HepG2 (cell line): ENCODE data around the gene ECSCR. TPM values are rescaled to one million over a fixed set of nuclear protein-coding genes. Genes with fewer than 3 reads are reported as not detected.
"Not testable (repeated sequence)": the region's sequence is repeated elsewhere in the genome, so short reads cannot be mapped to it uniquely, and the experiment has no call there.

ENCODE experiments used
- ATAC-seq: fragments of 200-7000 bp; cut with Tn5 transposase; 3 replicates; pipeline ENCODE4 v1.9.1; 2020; ENCODE audit warnings: mild to moderate bottlenecking, moderate library complexity
- BruUV-seq: library from RNA; stranded (reverse); fragments of 400-500 nt; replicated peaks from 2 replicates; lab custom pipeline; 2021; lab: Mats Ljungman, UMichigan
- CTCF ChIA-PET: fragments of 300-600 bp; formaldehyde crosslinking; extraction: SDS; loops from one replicate; lab custom pipeline; 2021; ENCODE audit warnings: low total read pairs, inconsistent platforms, low intra/inter-chr PET ratio; lab: Yijun Ruan, JAX
- POLR2A ChIA-PET: fragments of 350-600 bp; sonication (Branson Sonifier 250); formaldehyde crosslinking; loops from one replicate; lab custom pipeline; 2020; ENCODE audit warnings: antibody characterized with exemption, inconsistent platforms; lab: Yijun Ruan, JAX
- DNase-seq: peaks from one replicate; pipeline ENCODE4 v3.0.0-alpha.2; 2015; ENCODE audit warnings: low spot score
- FAIRE-seq: peaks from 3 replicates; lab custom pipeline; 2011; peaks lifted over from hg19 to GRCh38; lab: Jason Lieb, UNC
- H2AFZ ChIP-seq: one replicate; pipeline ENCODE4 v1.6.1; 2011; ENCODE audit warnings: low read length, inconsistent platforms
- H3K27ac ChIP-seq: fragments of 300-600 bp; 3 replicates; pipeline ENCODE4 v1.8.0; 2011; ENCODE audit warnings: mixed run types, mild to moderate bottlenecking, mixed read lengths, low read length, inconsistent platforms; ENCODE audit not compliant: insufficient read depth; ENCODE audit errors: extremely low read length
- H3K27me3 ChIP-seq, 2 experiments: fragments of 200-600 bp in 1 of 2; 2 replicates in 1 of 2; 3 replicates in 1 of 2; pipeline versions ENCODE4 v1.6.0 to v1.8.0; 2011; ENCODE audit warnings: low read length in 2 of 2, mild to moderate bottlenecking in 2 of 2, moderate library complexity in 2 of 2, inconsistent platforms in 1 of 2; ENCODE audit not compliant: insufficient read depth in 2 of 2, control insufficient read depth in 1 of 2
- H3K36me3 ChIP-seq, 2 experiments: fragments of 200-600 bp in 1 of 2; replicated peaks in 1 of 2; 2 replicates in 1 of 2; 3 replicates in 1 of 2; pipeline versions ENCODE4 v1.5.1 to v1.8.0; 2011; ENCODE audit warnings: low read length in 2 of 2, inconsistent platforms in 1 of 2; ENCODE audit not compliant: insufficient read depth in 2 of 2, control insufficient read depth in 1 of 2
- H3K4me1 ChIP-seq: 2 replicates; pipeline ENCODE4 v1.5.1; 2012; ENCODE audit warnings: low read length, inconsistent platforms; ENCODE audit not compliant: insufficient read depth
- H3K4me2 ChIP-seq: 2 replicates; pipeline ENCODE4 v1.6.0; 2011; ENCODE audit warnings: low read depth, low read length, inconsistent platforms
- H3K4me3 ChIP-seq, 3 experiments: fragments of 200-600 bp in 1 of 3; sonication (generic), shearing (Covaris generic) in 1 of 3; replicated peaks in 1 of 3; 2 replicates each; pipeline ENCODE4 v1.5.1; 2011 to 2016; ENCODE audit warnings: low read length in 3 of 3, inconsistent platforms in 2 of 3, low read depth in 2 of 3, mild to moderate bottlenecking in 2 of 3, control low read depth in 1 of 3, mixed read lengths in 1 of 3; ENCODE audit not compliant: insufficient read depth in 1 of 3
- H3K79me2 ChIP-seq: one replicate; pipeline ENCODE4 v1.6.1; 2011; ENCODE audit warnings: low read length, inconsistent platforms; ENCODE audit not compliant: insufficient read depth
- H3K9ac ChIP-seq: 2 replicates; pipeline ENCODE4 v1.6.0; 2011; ENCODE audit warnings: mild to moderate bottlenecking, low read depth, low read length, inconsistent platforms; ENCODE audit not compliant: insufficient read depth
- H3K9me3 ChIP-seq: 2 replicates; pipeline ENCODE4 v1.5.1; 2012; ENCODE audit warnings: mild to moderate bottlenecking, low read length
- H4K20me1 ChIP-seq: 2 replicates; pipeline ENCODE4 v1.6.0; 2011; ENCODE audit warnings: inconsistent platforms, mild to moderate bottlenecking, low read length, moderate library complexity; ENCODE audit not compliant: insufficient read depth
- GZF1 ChIP-seq: sonication (generic); formaldehyde crosslinking; IDR thresholded peaks from 2 replicates; pipeline ENCODE4 v1.5.1; 2020; ENCODE audit warnings: mild to moderate bottlenecking, missing genetic modification reagents
- MTA1 ChIP-seq: sonication (generic); formaldehyde crosslinking; IDR thresholded peaks from 2 replicates; pipeline ENCODE4 v1.4.0; 2020; ENCODE audit warnings: missing genetic modification reagents, mild to moderate bottlenecking, borderline replicate concordance
- NFE2 ChIP-seq: sonication (generic); formaldehyde crosslinking; IDR thresholded peaks from 2 replicates; pipeline ENCODE4 v1.4.0; 2020; ENCODE audit warnings: missing genetic modification reagents
- TOPORS ChIP-seq: sonication (generic); formaldehyde crosslinking; IDR thresholded peaks from 2 replicates; pipeline ENCODE4 v1.8.0; 2023; ENCODE audit warnings: mild to moderate bottlenecking, missing genetic modification reagents
- ZKSCAN8 ChIP-seq: IDR thresholded peaks from 2 replicates; pipeline ENCODE4 v1.6.1; 2016; ENCODE audit warnings: borderline replicate concordance, missing genetic modification reagents, missing compliant biosample characterization
- ZNF282 ChIP-seq: fragments of 450-650 bp; IDR thresholded peaks from 2 replicates; pipeline ENCODE4 v1.6.1; 2018; ENCODE audit not compliant: partially characterized antibody
- ZNF34 ChIP-seq: sonication (generic); formaldehyde crosslinking; IDR thresholded peaks from 2 replicates; pipeline ENCODE4 v1.4.0; 2020; ENCODE audit warnings: mild to moderate bottlenecking, missing genetic modification reagents, borderline replicate concordance
- ZNF451 ChIP-seq: sonication (generic); formaldehyde crosslinking; IDR thresholded peaks from 2 replicates; pipeline ENCODE4 v1.5.0; 2020; ENCODE audit warnings: mild to moderate bottlenecking, missing genetic modification reagents
- WGBS: methylation state at CpG from one replicate; pipeline ENCODE4 v1.1.6; 2017; ENCODE audit warnings: low lambda C conversion rate; 5-methylcytosine and 5-hydroxymethylcytosine counted together
- in situ Hi-C: cut with HindIII; loops from 2 replicates; pipeline ENCODE4 v1.10.0; 2017; ENCODE audit warnings: low pct_unique_long_range_greater_than_20kb; ENCODE audit not compliant: extremely low pct_ligation_motif_present
- intact Hi-C: fragments of 100-400 bp; cut with micrococcal nuclease; formaldehyde crosslinking; loops from one replicate; pipeline ENCODE4 v1.10.0; 2022; ENCODE audit not compliant: unreplicated experiment
- polyA plus RNA-seq, 8 experiments: library from polyadenylated mRNA; depleted of rRNA in 3 of 8; stranded (reverse) in 7 of 8; unstranded in 1 of 8; fragments of >200 nt; fragmentation: Illumina TruSeq in 4 of 8; extraction: Trizol in 4 of 8; gene quantifications; 2 replicates each; pipeline versions ENCODE4 v1.2.1 to v1.2.3, GENCODE V29; 2011 to 2016; ENCODE audit warnings: low read depth in 4 of 8, missing spikeins in 1 of 8, mixed read lengths in 1 of 8; ENCODE audit not compliant: insufficient read depth in 1 of 8
- total RNA-seq, 5 experiments: library from RNA; depleted of rRNA; stranded (reverse); fragments of >200 nt; fragmentation: Illumina TruSeq; extraction: Trizol; gene quantifications; 2 replicates each; pipeline ENCODE4 v1.2.3, GENCODE V29; 2016; ENCODE audit warnings: low read depth in 1 of 5
- TF ChIP-seq, protein P1 (sequence below): sonication (generic); formaldehyde crosslinking; IDR thresholded peaks from 2 replicates; pipeline ENCODE4 v1.4.0; 2020; ENCODE audit warnings: missing genetic modification reagents, borderline replicate concordance

ECSCR gene
- total and polyA plus RNA-seq, 2 of the 13 experiments (the other 11 are each of a cell fraction or from before 2014, with no cell fraction given) = 0.18 TPM; not detected in 1

DNA sequence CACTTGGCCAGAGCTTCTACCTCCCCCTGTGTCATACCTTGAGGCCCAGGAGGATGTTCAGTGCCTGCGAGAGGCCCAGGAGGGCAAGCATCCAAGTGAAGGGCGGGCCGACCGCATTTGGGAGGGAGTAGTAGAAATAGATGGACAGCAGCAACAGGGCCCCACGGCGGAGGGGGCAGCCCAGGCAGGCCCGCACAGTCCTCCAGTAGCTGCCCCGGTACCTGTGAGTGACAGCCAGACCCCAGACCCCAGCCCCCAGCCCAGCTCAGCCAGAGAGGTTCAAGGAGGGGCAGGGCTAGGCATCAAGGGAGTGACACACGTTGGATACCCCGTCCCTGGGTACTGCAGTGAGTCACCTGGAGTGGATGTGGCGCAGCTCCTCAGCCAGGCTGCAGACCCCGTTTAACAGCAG, 18.6 kb upstream of the ECSCR start:
- in situ Hi-C loops = no loop called here
- no peaks in the 10 kb centered on the region for H3K79me2 ChIP-seq
- ATAC-seq (no peak), DNase-seq (no peak), FAIRE-seq (no peak)
- peaks cover 0 to 3% of the 10 kb centered on the region in 2 experiments; a peak in 1 of 5 replicates for H3K27me3 ChIP-seq
- ChIA-PET POLR2A (interaction anchor here (2.4 to 2.6 kb wide), 2 partner anchors 22 to 42 kb away, joined by 14 to 24 read pairs; partner anchors contain the start of gene DNAJC18), CTCF (no interaction called here)
- H3K9me3 ChIP-seq = no peaks in the 10 kb centered on the region
- no peak overlapping the region for H3K4me2 ChIP-seq
- H3K27ac ChIP-seq = no peak overlapping the region
- no peak overlapping the region for H3K9ac ChIP-seq
- no peaks in the 10 kb centered on the region for H3K36me3 ChIP-seq
- no TSS peak for BruUV-seq
- no peak overlapping the region for H3K4me3 ChIP-seq
- WGBS = 86% methylated on average over 9 of the region's 12 CpGs
- TF ChIP-seq TOPORS (CRISPR knock-in tag) (no peak), MTA1 (CRISPR knock-in tag) (no peak), GZF1 (CRISPR knock-in tag) (no peak), ZNF34 (CRISPR knock-in tag) (no peak), NFE2 (CRISPR knock-in tag) (no peak), ZNF282 (no peak), ZNF451 (CRISPR knock-in tag) (no peak), ZKSCAN8 (CRISPR knock-in tag) (no peak)
- TF ChIP-seq, protein P1, sequence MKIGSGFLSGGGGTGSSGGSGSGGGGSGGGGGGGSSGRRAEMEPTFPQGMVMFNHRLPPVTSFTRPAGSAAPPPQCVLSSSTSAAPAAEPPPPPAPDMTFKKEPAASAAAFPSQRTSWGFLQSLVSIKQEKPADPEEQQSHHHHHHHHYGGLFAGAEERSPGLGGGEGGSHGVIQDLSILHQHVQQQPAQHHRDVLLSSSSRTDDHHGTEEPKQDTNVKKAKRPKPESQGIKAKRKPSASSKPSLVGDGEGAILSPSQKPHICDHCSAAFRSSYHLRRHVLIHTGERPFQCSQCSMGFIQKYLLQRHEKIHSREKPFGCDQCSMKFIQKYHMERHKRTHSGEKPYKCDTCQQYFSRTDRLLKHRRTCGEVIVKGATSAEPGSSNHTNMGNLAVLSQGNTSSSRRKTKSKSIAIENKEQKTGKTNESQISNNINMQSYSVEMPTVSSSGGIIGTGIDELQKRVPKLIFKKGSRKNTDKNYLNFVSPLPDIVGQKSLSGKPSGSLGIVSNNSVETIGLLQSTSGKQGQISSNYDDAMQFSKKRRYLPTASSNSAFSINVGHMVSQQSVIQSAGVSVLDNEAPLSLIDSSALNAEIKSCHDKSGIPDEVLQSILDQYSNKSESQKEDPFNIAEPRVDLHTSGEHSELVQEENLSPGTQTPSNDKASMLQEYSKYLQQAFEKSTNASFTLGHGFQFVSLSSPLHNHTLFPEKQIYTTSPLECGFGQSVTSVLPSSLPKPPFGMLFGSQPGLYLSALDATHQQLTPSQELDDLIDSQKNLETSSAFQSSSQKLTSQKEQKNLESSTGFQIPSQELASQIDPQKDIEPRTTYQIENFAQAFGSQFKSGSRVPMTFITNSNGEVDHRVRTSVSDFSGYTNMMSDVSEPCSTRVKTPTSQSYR (CRISPR knock-in tag) = no peak
- intact Hi-C loops = no loop called here
- H3K4me1 ChIP-seq = peaks cover 18% of the 10 kb centered on the region
- no peak overlapping the region for H2AFZ ChIP-seq
- no peaks in the 10 kb centered on the region for H4K20me1 ChIP-seq

DNA sequence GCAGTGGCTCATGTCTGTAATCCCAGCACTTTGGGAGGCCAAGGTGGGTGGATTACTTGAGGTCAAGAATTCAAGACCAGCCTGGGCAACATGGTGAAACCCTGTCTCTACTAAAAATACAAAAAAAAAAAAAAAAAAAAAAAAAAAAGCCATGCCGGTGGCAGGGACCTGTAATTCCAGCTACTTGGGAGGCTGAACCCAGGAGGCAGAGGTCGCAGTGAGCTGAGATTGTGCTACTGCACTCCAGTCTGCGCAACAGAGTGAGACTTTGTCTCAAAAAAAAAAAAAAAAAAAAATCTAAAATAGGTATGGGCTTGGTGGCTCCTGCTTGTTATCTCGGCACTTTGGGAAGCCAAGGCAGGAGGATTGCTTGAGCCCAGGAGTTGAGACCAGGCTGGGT, 17.2 kb upstream of the ECSCR start:
- intact Hi-C loops, POLR2A ChIA-PET, FAIRE-seq, H3K36me3 ChIP-seq, H3K4me2 ChIP-seq, H2AFZ ChIP-seq, H3K27me3 ChIP-seq, DNase-seq, H4K20me1 ChIP-seq, H3K27ac ChIP-seq, H3K9me3 ChIP-seq, H3K9ac ChIP-seq, ATAC-seq, BruUV-seq, H3K4me3 ChIP-seq, in situ Hi-C loops, H3K79me2 ChIP-seq, CTCF ChIA-PET: not testable (repeated sequence)
- peaks cover 19% of the 10 kb centered on the region for H3K4me1 ChIP-seq
- WGBS = 90% methylated on average over 4 of the region's 4 CpGs
